ENCODE data around the gene PROK1.

DNA sequence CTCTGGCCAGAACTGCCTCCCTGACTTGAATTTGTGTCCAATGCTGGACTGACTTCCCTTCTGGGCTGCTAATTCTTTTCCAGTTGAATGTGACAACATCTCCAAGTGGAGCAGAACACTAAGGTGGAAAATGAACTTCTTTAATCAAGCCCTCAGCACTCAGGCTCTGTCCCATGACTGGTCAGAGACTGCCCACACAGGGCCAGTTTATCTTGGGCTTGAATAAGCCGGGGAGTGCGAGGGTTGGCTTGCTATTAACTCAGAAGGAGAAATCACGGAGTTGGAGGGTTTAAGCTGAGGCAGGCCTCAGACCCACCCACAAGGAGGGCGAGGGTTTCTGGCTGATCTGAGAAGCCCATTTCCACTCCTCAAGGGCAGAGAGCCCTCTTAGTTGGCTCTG, 55.6 kb downstream of the PROK1 start:
- TF ChIP-seq, protein P1, sequence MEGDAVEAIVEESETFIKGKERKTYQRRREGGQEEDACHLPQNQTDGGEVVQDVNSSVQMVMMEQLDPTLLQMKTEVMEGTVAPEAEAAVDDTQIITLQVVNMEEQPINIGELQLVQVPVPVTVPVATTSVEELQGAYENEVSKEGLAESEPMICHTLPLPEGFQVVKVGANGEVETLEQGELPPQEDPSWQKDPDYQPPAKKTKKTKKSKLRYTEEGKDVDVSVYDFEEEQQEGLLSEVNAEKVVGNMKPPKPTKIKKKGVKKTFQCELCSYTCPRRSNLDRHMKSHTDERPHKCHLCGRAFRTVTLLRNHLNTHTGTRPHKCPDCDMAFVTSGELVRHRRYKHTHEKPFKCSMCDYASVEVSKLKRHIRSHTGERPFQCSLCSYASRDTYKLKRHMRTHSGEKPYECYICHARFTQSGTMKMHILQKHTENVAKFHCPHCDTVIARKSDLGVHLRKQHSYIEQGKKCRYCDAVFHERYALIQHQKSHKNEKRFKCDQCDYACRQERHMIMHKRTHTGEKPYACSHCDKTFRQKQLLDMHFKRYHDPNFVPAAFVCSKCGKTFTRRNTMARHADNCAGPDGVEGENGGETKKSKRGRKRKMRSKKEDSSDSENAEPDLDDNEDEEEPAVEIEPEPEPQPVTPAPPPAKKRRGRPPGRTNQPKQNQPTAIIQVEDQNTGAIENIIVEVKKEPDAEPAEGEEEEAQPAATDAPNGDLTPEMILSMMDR (IDR thresholded peaks at IDR 0.05; ENCODE audit: low read length): no peak
- no peak for TF ChIP-seq EZH2 (IDR thresholded peaks at IDR 0.05; ENCODE audit: borderline replicate concordance, low read length)
